Suprapubic skin (tissue), 4 donors: ENCODE results near the gene MIB1. TPM values are rescaled to one million over a fixed set of nuclear protein-coding genes. Genes with fewer than 3 reads are reported as not detected.

Experiments used
- DNase-seq, 2 donors: peaks; one replicate each; pipeline ENCODE4 v3.0.0-alpha.2; 2019; ENCODE audit warnings: low spot score in 2 of 2
- H3K27ac ChIP-seq: fragments of 200-600 bp; sonication (generic); one replicate; pipeline ENCODE4 v1.5.1; 2019
- H3K27me3 ChIP-seq: fragments of 200-600 bp; sonication (generic); one replicate; pipeline ENCODE4 v1.5.1; 2019
- H3K36me3 ChIP-seq: fragments of 200-600 bp; sonication (generic); one replicate; pipeline ENCODE4 v1.5.1; 2019
- H3K4me1 ChIP-seq: fragments of 200-600 bp; sonication (generic); one replicate; pipeline ENCODE4 v1.5.1; 2019
- H3K4me3 ChIP-seq: fragments of 200-600 bp; sonication (generic); one replicate; pipeline ENCODE4 v1.5.1; 2019; ENCODE audit warnings: mild to moderate bottlenecking
- H3K9me3 ChIP-seq: fragments of 200-600 bp; sonication (generic); one replicate; pipeline ENCODE4 v1.5.1; 2019
- EP300 ChIP-seq: sonication (generic); formaldehyde crosslinking; IDR thresholded peaks from one replicate; pipeline ENCODE4 v1.6.1; 2017; ENCODE audit warnings: antibody characterized with exemption
- POLR2A ChIP-seq, 2 donors: fragments of 450-650 bp; IDR thresholded peaks; one replicate each; pipeline ENCODE4 v1.6.1; 2017; ENCODE audit warnings: antibody characterized with exemption in 2 of 2, mild to moderate bottlenecking in 2 of 2, moderate library complexity in 2 of 2
- POLR2AphosphoS5 ChIP-seq, 3 donors: sonication (generic); formaldehyde crosslinking; IDR thresholded peaks; one replicate each; pipeline ENCODE4 v1.6.1; 2017; ENCODE audit warnings: antibody characterized with exemption in 3 of 3
- WGBS: methylation state at CpG from one replicate; pipeline ENCODE4 v1.1.5; 2018; 5-methylcytosine and 5-hydroxymethylcytosine counted together
- total RNA-seq, 4 donors: library from RNA; depleted of rRNA; stranded (reverse); fragments of >200 nt; gene quantifications; one replicate each; pipeline ENCODE4 v1.1.0, GENCODE V29; 2016
- TF ChIP-seq, protein P1 (sequence below), 2 donors: fragments of 200-600 bp in 1 of 2; fragments of 450-650 bp in 1 of 2; sonication (generic) in 1 of 2; IDR thresholded peaks; one replicate each; pipeline ENCODE4 v1.5.1; 2016 to 2019; ENCODE audit warnings: antibody characterized with exemption in 2 of 2, mild to moderate bottlenecking in 1 of 2, moderate library complexity in 1 of 2

MIB1 gene
- total RNA-seq, 4 donors from 2014 or later, result 16.6 to 25.4 (median 24.1) TPM

DNA sequence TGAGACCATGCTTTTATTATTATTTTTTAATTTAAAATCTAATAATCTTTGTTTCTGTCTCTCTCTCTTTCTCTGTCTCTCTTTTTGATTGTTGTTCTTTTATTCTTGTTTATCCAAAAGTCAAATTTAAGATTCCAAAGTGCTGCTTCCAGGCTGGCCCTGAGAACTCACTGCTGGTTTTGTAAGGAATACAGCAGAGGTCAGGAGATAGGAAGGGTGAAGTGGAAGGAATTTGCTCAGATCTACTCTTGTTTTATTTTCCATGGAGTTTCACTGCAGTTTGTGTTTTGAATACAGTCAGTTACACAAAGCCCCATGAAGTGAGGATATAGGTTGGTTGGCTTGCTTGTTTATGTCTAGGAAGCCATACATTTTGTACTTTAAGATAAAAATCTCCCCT, 168.1 kb downstream of the MIB1 start:
- H3K4me3 ChIP-seq, result no peak overlapping the region
- no peak for TF ChIP-seq POLR2AphosphoS5 (IDR thresholded peaks at IDR 0.05)
- TF ChIP-seq, protein P1, sequence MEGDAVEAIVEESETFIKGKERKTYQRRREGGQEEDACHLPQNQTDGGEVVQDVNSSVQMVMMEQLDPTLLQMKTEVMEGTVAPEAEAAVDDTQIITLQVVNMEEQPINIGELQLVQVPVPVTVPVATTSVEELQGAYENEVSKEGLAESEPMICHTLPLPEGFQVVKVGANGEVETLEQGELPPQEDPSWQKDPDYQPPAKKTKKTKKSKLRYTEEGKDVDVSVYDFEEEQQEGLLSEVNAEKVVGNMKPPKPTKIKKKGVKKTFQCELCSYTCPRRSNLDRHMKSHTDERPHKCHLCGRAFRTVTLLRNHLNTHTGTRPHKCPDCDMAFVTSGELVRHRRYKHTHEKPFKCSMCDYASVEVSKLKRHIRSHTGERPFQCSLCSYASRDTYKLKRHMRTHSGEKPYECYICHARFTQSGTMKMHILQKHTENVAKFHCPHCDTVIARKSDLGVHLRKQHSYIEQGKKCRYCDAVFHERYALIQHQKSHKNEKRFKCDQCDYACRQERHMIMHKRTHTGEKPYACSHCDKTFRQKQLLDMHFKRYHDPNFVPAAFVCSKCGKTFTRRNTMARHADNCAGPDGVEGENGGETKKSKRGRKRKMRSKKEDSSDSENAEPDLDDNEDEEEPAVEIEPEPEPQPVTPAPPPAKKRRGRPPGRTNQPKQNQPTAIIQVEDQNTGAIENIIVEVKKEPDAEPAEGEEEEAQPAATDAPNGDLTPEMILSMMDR (IDR thresholded peaks at IDR 0.05), result no peak
- TF ChIP-seq EP300, result no peak
- TF ChIP-seq POLR2A (IDR thresholded peaks at IDR 0.05), result no peak
- H3K27me3 ChIP-seq, result peaks cover 5% of the 10 kb centered on the region
- DNase-seq, result no peak
- peaks cover 2% of the 10 kb centered on the region for H3K4me1 ChIP-seq
- H3K36me3 ChIP-seq, result no peaks in the 10 kb centered on the region
- no peaks in the 10 kb centered on the region for H3K9me3 ChIP-seq
- H3K27ac ChIP-seq, result no peak overlapping the region

DNA sequence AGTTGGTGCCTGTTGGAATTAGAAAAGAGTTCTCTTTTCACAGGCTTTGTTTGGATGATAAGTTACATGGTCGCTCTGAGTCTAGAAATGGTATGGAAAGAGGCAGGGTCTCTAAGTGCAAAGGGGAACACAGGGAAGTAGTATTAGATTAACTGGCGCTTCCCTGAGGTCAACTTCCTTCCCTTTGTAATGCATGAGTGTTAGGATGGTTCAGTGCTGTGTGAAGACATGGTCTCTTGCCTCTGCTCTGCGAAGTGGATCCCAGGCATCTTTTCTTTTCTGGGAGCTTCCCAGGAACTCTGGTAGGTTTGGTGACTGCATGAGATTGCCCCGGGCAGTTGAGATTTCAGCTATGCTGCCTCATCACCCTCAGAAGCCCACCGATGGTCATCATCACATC, 170.3 kb downstream of the MIB1 start:
- no peaks in the 10 kb centered on the region for H3K4me1 ChIP-seq
- DNase-seq, result no peak
- no peak overlapping the region for H3K4me3 ChIP-seq
- no peaks in the 10 kb centered on the region for H3K36me3 ChIP-seq
- H3K9me3 ChIP-seq, result no peaks in the 10 kb centered on the region
- TF ChIP-seq, protein P1 (IDR thresholded peaks at IDR 0.05), result no peak
- no peak for TF ChIP-seq POLR2A (IDR thresholded peaks at IDR 0.05)
- no peak for TF ChIP-seq POLR2AphosphoS5 (IDR thresholded peaks at IDR 0.05)
- TF ChIP-seq EP300, result no peak
- H3K27ac ChIP-seq, result no peak overlapping the region
- peaks cover 5% of the 10 kb centered on the region for H3K27me3 ChIP-seq
- 73% methylated on average over 5 of the region's 5 CpGs for WGBS

DNA sequence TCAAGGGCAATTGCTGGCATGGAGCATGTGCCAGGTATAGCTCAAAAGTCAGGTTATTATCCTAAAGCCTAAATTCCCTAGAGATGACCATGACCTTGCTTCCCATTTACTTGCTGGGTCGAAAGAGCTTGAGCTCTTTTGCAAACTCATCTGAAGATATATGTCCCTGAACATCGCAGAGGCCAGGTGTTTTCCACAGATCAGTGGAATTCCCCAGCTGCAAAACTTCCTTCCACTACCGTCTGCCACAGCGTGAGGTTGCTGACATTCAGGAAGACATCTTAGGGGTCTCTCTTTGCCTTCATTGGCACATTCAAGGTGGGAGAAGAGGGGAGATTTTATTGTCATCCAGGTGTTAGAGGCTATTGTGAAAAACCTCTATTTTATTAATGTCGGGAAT, 171.0 kb downstream of the MIB1 start:
- 24% methylated on average over 5 of the region's 5 CpGs for WGBS
- no peak for DNase-seq
- H3K4me1 ChIP-seq, result no peaks in the 10 kb centered on the region

DNA sequence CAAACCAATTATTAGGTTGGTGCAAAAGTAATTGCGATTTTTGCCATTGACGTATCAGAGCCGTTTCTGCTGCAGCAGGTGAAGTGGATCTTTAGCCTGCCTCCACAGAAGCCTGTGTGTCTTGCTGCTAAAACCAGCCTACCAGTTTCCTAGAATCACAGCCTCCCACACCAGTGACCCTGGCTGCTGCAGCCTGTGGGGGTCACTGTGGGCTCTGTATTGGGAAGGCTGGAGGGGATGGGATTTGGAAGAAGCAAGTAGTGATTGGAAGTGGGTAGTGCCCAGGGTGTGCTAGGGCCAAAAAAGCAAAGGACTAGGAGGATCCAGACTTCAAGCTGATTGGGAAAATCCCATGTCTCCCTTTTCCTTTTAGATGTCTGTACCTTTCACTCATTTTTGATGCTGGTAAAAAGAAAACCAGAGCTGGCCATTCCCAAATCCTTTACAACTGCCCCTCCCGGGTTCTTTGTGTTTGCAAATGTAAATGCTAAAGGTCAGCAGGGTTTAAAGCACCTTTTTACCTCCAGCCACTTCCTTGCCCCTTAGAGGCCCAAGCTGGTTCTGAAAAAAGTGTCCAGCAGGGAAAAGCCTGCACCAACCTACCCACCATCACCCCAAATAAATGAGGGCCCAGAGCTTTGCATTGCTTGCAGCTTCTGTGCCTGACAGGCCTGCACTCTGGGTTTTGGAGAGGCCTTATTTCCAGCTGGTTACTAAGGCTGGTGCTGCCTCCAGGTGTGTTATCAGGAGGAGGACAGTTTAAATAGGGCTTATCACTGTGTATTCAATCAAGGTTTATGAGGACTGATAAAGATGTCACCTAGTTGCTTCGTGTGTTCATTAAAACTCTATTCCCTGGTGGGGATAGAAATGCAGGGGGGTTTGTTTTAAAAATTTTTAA, 172.0 kb downstream of the MIB1 start:
- no peak overlapping the region for H3K27ac ChIP-seq
- no peak overlapping the region for H3K4me3 ChIP-seq
- H3K9me3 ChIP-seq, result peaks cover 5% of the 10 kb centered on the region
- TF ChIP-seq EP300 (no peak), POLR2AphosphoS5 (IDR thresholded peaks at IDR 0.05) (no peak), POLR2A (IDR thresholded peaks at IDR 0.05) (no peak)
- TF ChIP-seq, protein P1 (IDR thresholded peaks at IDR 0.05), result no peak
- H3K4me1 ChIP-seq, result no peaks in the 10 kb centered on the region
- H3K27me3 ChIP-seq, result peaks cover 5% of the 10 kb centered on the region
- no peak for DNase-seq
- 84% methylated on average over 5 of the region's 5 CpGs for WGBS
- H3K36me3 ChIP-seq, result no peaks in the 10 kb centered on the region

More for the DNA sequence above, 171.0 kb downstream of the MIB1 start:
- Histone ChIP-seq H3K27me3 (peaks cover 5% of the 10 kb centered on the region), H3K9me3 (no peaks in the 10 kb centered on the region), H3K27ac (no peak overlapping the region), H3K4me3 (no peak overlapping the region), H3K36me3 (no peaks in the 10 kb centered on the region)
- TF ChIP-seq POLR2AphosphoS5 (IDR thresholded peaks at IDR 0.05) (no peak), POLR2A (IDR thresholded peaks at IDR 0.05) (no peak), EP300 (no peak)
- TF ChIP-seq, protein P1 (IDR thresholded peaks at IDR 0.05), result no peak

GRCh38 chr18:21914739-21915319, 174.2 kb downstream of the MIB1 start:
- peaks cover 5% of the 10 kb centered on the region for H3K27me3 ChIP-seq
- no peaks in the 10 kb centered on the region for H3K4me1 ChIP-seq
- no peak overlapping the region for H3K4me3 ChIP-seq
- H3K27ac ChIP-seq, result no peak overlapping the region
- 62% methylated on average over 2 of the region's 2 CpGs for WGBS
- no peaks in the 10 kb centered on the region for H3K36me3 ChIP-seq
- TF ChIP-seq EP300 (no peak), POLR2A (IDR thresholded peaks at IDR 0.05) (no peak), POLR2AphosphoS5 (IDR thresholded peaks at IDR 0.05) (no peak)
- TF ChIP-seq, protein P1 (IDR thresholded peaks at IDR 0.05), result no peak
- no peak for DNase-seq
- H3K9me3 ChIP-seq, result peaks cover 22% of the 10 kb centered on the region
